Measurements from ENCODE around the gene ZNG1B.
"Not testable (repeated sequence)": the region's sequence is repeated elsewhere in the genome, so short reads cannot be mapped to it uniquely, and the experiment has no call there.

Gene ZNG1B

GRCh38 chr2:113507394-113508140 lies 70.1 kb downstream of the ZNG1B start:
- not testable (repeated sequence) for H3K9me3 ChIP-seq (ENCODE audit: control insufficient read depth, insufficient read depth, low read length); H3K27ac ChIP-seq (ENCODE audit: low read depth, low read length); H3K9ac ChIP-seq (ENCODE audit: low read depth, low read length); H3K4me1 ChIP-seq (ENCODE audit: control insufficient read depth, insufficient read depth, low read length); H3K36me3 ChIP-seq (ENCODE audit: control insufficient read depth, insufficient read depth, low read length); H3K4me3 ChIP-seq (ENCODE audit: low read depth, low read length)
- H3K27me3 ChIP-seq (ENCODE audit: control insufficient read depth, insufficient read depth, low read length), result peaks cover 58% of the 10 kb centered on the region

DNA sequence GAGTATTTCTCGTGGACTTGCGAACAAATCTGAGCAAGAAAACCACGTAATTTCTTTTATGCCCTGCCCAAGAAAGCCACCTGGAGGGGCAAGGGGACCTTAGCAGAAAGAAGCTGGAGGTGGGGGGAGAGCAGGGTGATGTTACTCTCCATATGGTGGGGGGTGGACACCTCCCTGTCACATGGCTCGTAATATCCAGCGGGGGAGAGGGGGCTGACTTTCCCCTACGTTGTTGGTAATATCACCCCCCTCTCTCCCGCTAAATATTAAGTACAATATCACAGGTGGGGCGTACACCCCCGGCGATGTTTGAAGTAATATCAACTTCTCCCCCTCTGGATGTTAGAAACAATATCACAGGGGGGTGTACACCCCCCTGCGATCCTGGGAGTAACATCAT lies 70.7 kb downstream of the ZNG1B start:
- not testable (repeated sequence) for H3K36me3 ChIP-seq (ENCODE audit: control insufficient read depth, insufficient read depth, low read length); H3K4me1 ChIP-seq (ENCODE audit: control insufficient read depth, insufficient read depth, low read length); H3K9me3 ChIP-seq (ENCODE audit: control insufficient read depth, insufficient read depth, low read length); H3K9ac ChIP-seq (ENCODE audit: low read depth, low read length); H3K27ac ChIP-seq (ENCODE audit: low read depth, low read length); H3K4me3 ChIP-seq (ENCODE audit: low read depth, low read length)
- H3K27me3 ChIP-seq (ENCODE audit: control insufficient read depth, insufficient read depth, low read length), result peaks cover 52% of the 10 kb centered on the region

DNA sequence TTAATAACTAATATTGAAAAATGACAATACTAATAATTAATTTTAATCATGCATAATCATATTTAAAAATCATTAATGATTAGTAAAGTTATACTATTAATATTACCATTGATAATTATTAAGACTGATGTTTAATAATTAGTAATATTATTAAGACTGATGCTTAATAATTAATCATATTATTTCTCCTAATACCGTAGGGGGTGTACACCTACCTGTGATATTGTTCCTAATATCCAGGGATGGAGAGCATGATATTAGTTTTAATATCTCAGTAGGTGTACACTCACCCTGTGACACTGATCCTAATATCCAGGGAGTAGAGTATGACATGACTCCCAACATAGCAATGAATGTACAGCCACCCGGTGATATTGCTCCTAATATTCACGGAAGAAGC lies 73.4 kb downstream of the ZNG1B start:
- not testable (repeated sequence) for H3K9ac ChIP-seq (ENCODE audit: low read depth, low read length); H3K4me3 ChIP-seq (ENCODE audit: low read depth, low read length); H3K4me1 ChIP-seq (ENCODE audit: control insufficient read depth, insufficient read depth, low read length); H3K9me3 ChIP-seq (ENCODE audit: control insufficient read depth, insufficient read depth, low read length); H3K27ac ChIP-seq (ENCODE audit: low read depth, low read length); H3K36me3 ChIP-seq (ENCODE audit: control insufficient read depth, insufficient read depth, low read length)
- peaks cover 30% of the 10 kb centered on the region for H3K27me3 ChIP-seq (ENCODE audit: control insufficient read depth, insufficient read depth, low read length)

DNA sequence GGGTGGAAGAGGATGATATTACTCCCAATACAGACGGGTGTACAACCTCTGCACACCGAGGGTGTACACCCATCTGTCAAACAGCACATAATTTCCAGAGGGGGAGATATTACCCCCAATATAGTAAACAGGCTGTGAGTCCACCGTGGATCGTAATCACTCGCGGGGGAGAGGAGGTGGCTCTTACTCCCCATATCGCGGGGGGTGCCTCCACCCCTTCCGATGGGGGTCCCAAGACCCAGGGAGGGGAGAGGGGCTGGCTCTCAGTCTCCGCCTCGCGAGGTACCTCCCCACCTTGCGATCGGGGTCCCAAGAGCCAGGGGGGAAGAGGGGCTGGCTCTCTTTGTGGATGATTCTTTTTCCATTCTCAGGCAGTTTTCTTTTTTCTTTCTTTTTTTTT lies 74.4 kb downstream of the ZNG1B start:
- not testable (repeated sequence) for H3K4me1 ChIP-seq (ENCODE audit: control insufficient read depth, insufficient read depth, low read length); H3K36me3 ChIP-seq (ENCODE audit: control insufficient read depth, insufficient read depth, low read length); H3K9me3 ChIP-seq (ENCODE audit: control insufficient read depth, insufficient read depth, low read length); H3K9ac ChIP-seq (ENCODE audit: low read depth, low read length); H3K4me3 ChIP-seq (ENCODE audit: low read depth, low read length); H3K27ac ChIP-seq (ENCODE audit: low read depth, low read length)
- H3K27me3 ChIP-seq (ENCODE audit: control insufficient read depth, insufficient read depth, low read length), result peaks cover 26% of the 10 kb centered on the region

DNA sequence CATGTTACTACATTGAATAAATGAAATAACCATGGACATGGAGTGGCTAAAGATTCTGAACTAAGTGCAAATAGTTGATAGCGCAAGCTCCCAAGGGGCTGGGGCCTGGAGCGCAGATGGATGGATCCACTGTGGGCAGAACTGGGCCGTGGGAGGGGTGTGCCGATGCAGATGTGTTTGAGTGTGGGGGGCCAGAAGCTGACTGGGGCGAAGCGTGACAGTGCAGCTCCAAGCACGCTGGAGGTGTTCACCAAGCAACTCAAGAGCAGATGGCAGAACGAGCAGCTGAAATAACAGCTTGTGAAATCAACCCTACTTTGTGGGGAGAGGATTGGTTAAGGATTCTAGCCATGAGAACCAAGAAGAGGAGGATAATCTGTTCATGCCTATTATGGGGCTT lies 78.0 kb downstream of the ZNG1B start:
- H3K9ac ChIP-seq (ENCODE audit: low read depth, low read length); H3K4me1 ChIP-seq (ENCODE audit: control insufficient read depth, insufficient read depth, low read length); H3K9me3 ChIP-seq (ENCODE audit: control insufficient read depth, insufficient read depth, low read length); H3K27me3 ChIP-seq (ENCODE audit: control insufficient read depth, insufficient read depth, low read length); H3K27ac ChIP-seq (ENCODE audit: low read depth, low read length); H3K36me3 ChIP-seq (ENCODE audit: control insufficient read depth, insufficient read depth, low read length); H3K4me3 ChIP-seq (ENCODE audit: low read depth, low read length): not testable (repeated sequence)

DNA sequence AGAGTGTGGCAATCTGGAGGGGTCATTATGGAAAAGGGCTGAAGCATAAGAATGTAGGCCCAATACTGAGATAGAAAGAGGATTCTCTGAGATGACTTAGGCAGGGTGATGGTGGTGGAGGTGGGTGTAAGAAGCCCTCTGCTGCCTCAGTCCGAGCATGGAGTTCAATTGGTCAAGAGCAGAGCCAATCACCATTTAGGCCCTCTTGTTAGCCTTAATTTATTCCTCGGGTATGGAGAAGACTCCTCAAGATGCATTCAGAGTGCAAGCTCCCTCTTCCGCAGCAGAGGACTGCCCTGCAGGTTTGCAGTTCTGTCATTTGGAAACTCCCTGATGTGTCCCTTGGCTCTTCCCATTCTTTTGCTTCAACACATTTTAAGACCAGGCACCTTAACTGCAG lies 78.5 kb downstream of the ZNG1B start:
- not testable (repeated sequence) for H3K27ac ChIP-seq (ENCODE audit: low read depth, low read length); H3K4me1 ChIP-seq (ENCODE audit: control insufficient read depth, insufficient read depth, low read length); H3K27me3 ChIP-seq (ENCODE audit: control insufficient read depth, insufficient read depth, low read length)

GRCh38 chr2:113517025-113517424 lies 79.5 kb downstream of the ZNG1B start:
- H3K9me3 ChIP-seq (ENCODE audit: control insufficient read depth, insufficient read depth, low read length); H3K4me1 ChIP-seq (ENCODE audit: control insufficient read depth, insufficient read depth, low read length); H3K4me3 ChIP-seq (ENCODE audit: low read depth, low read length); H3K9ac ChIP-seq (ENCODE audit: low read depth, low read length); H3K27ac ChIP-seq (ENCODE audit: low read depth, low read length); H3K27me3 ChIP-seq (ENCODE audit: control insufficient read depth, insufficient read depth, low read length); H3K36me3 ChIP-seq (ENCODE audit: control insufficient read depth, insufficient read depth, low read length): not testable (repeated sequence)

More for the DNA sequence above, 78.5 kb downstream of the ZNG1B start:
- H3K36me3 ChIP-seq (ENCODE audit: control insufficient read depth, insufficient read depth, low read length); H3K4me3 ChIP-seq (ENCODE audit: low read depth, low read length); H3K9me3 ChIP-seq (ENCODE audit: control insufficient read depth, insufficient read depth, low read length); H3K9ac ChIP-seq (ENCODE audit: low read depth, low read length): not testable (repeated sequence)

GRCh38 chr2:113520837-113521236 lies 83.3 kb downstream of the ZNG1B start:
- H3K9ac ChIP-seq (ENCODE audit: low read depth, low read length); H3K27me3 ChIP-seq (ENCODE audit: control insufficient read depth, insufficient read depth, low read length); H3K27ac ChIP-seq (ENCODE audit: low read depth, low read length); H3K9me3 ChIP-seq (ENCODE audit: control insufficient read depth, insufficient read depth, low read length); H3K4me3 ChIP-seq (ENCODE audit: low read depth, low read length); H3K36me3 ChIP-seq (ENCODE audit: control insufficient read depth, insufficient read depth, low read length); H3K4me1 ChIP-seq (ENCODE audit: control insufficient read depth, insufficient read depth, low read length): not testable (repeated sequence)

GRCh38 chr2:113521492-113521891 lies 84.0 kb downstream of the ZNG1B start:
- H3K36me3 ChIP-seq (ENCODE audit: control insufficient read depth, insufficient read depth, low read length); H3K27me3 ChIP-seq (ENCODE audit: control insufficient read depth, insufficient read depth, low read length); H3K9ac ChIP-seq (ENCODE audit: low read depth, low read length); H3K4me3 ChIP-seq (ENCODE audit: low read depth, low read length); H3K4me1 ChIP-seq (ENCODE audit: control insufficient read depth, insufficient read depth, low read length); H3K27ac ChIP-seq (ENCODE audit: low read depth, low read length); H3K9me3 ChIP-seq (ENCODE audit: control insufficient read depth, insufficient read depth, low read length): not testable (repeated sequence)

DNA sequence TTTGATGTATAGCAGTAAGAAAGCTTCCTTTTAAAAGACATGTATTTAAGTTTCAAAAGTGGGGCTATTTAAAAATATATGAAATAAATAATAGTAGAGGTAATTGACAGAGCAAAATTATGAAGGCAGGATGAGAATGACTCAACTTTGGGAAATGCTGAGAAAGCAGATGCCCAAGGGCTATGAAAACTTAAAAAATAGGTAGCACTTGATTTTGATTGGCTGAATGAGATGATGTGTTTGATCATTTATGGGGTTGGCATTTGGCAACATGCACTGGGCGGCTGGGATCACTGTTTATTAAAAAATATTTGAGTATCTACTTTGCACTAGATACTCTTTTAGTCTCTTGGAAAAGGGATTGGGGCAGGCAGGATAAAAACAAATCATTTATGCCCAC lies 87.5 kb downstream of the ZNG1B start:
- not testable (repeated sequence) for H3K9ac ChIP-seq (ENCODE audit: low read depth, low read length); H3K4me3 ChIP-seq (ENCODE audit: low read depth, low read length); H3K4me1 ChIP-seq (ENCODE audit: control insufficient read depth, insufficient read depth, low read length); H3K27ac ChIP-seq (ENCODE audit: low read depth, low read length); H3K9me3 ChIP-seq (ENCODE audit: control insufficient read depth, insufficient read depth, low read length); H3K36me3 ChIP-seq (ENCODE audit: control insufficient read depth, insufficient read depth, low read length); H3K27me3 ChIP-seq (ENCODE audit: control insufficient read depth, insufficient read depth, low read length)

DNA sequence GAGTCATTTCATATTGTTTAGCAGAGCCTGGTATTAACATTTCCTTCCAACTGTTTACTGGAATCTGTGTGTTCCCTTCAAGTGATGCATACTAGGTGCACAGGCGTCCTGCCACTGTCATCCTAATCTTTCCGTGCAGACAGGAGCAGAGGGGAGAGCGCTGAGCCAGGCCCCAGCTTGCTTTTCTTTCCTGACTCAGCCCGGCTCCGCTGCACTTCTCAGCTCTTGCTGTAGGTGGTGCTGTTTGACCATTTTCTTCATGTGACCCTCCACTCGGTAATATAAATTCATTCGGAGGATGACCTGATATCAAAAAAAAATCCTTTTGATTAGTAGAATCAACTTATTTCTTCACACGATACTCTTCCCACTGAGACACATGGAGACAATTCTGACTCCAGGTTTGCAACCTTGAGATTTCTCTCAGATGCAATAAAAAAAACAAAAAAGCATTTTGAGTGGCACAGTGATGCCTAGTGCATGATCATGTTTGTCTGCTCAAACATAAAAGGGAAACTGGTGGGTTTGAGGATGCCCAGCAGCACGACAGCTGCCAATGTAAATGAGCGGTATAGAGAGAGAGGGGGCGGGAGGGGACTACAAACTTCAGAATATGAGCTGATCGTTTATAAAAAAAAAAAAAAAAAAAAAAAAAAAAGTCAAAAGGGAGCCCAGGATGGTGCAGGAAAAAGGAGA lies 90.0 kb downstream of the ZNG1B start:
- H3K27ac ChIP-seq (ENCODE audit: low read depth, low read length); H3K9me3 ChIP-seq (ENCODE audit: control insufficient read depth, insufficient read depth, low read length); H3K36me3 ChIP-seq (ENCODE audit: control insufficient read depth, insufficient read depth, low read length); H3K4me1 ChIP-seq (ENCODE audit: control insufficient read depth, insufficient read depth, low read length); H3K4me3 ChIP-seq (ENCODE audit: low read depth, low read length); H3K27me3 ChIP-seq (ENCODE audit: control insufficient read depth, insufficient read depth, low read length); H3K9ac ChIP-seq (ENCODE audit: low read depth, low read length): not testable (repeated sequence)

All from HUES48 (cell line).